Mucosa of gallbladder (tissue), 1 donor: Measurements from ENCODE around the gene MVD. TPM values are rescaled to one million over a fixed set of nuclear protein-coding genes. Genes with fewer than 3 reads are reported as not detected.
"Not testable (repeated sequence)": the region's sequence is repeated elsewhere in the genome, so short reads cannot be mapped to it uniquely, and the experiment has no call there.

Experiments
- DNase-seq: peaks from one replicate; pipeline ENCODE4 v3.0.0-alpha.2; 2020; ENCODE audit warnings: low spot score
- total RNA-seq: library from RNA; stranded (reverse); gene quantifications from one replicate; pipeline ENCODE4 v1.2.1, GENCODE V29; 2021
- donor health status: DM: no; HTN: no; CAD: no.

MVD gene
- total RNA-seq, 1 donor from 2014 or later: 126 TPM

DNA sequence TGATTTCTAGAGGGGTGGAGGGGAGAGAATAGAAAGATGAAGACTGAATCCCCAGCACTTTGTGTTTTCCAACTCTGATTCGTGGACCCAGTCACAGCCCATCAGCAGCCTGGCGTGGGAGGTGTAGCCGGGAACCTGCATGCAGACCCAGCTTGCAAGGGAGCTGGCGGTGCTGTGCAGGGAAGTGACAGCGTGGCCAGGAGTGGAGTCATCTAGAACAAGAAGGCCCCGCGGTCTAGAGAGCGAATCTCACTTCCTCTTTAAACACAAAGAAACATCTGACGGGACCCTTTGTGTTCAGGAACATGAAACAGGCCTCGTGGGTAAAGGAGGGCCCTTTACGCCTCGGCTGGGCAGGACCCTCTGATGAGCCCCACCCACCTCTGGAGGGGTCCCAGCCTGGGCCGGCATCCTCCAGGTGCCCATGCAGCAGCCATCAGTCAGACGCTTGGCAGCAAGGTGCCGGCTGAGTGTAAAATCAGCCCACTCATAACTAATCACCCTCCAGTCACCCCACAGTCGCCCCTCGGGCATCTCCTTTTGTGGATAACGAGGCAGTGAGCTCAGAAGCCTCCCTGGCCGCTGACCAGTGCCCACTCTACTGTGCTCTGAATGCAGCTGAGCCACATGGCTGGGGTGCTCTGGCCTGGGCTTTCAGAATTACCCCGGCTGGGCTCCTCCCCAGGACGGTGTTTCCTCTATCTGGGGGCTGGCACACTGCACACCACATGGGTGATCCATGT lies 19.0 kb upstream of the MVD start:
- no peak for DNase-seq

DNA sequence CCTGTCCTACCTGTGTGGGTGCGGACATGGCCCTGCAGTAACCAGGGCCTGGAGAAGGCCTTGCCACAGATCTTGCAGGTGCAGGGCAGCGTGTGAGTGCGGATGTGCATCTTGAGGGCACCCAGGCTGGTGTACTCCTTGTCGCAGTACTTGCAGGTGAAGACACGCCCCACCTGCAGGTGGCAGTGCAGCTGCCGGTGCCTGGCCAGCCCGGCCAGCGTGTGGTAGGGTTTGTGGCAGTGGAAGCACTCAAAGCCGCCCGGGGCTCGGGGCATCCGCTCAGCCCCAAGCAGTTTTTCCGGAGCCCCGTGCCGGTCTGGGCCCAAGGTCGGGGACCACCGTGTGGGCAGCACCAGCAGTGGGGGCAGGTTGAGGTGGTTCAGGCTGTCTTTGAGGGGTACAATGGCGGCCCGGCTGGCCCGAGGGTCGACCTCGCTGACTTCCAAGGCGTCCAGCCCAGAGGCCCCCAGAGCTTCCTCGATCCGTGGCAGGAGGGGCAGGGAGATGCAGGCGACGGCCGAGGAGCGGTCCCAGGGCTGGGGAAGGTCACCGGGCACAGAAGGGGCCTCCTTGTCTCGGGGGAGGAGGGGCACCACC lies 18.3 kb upstream of the MVD start:
- DNase-seq: no peak

DNA sequence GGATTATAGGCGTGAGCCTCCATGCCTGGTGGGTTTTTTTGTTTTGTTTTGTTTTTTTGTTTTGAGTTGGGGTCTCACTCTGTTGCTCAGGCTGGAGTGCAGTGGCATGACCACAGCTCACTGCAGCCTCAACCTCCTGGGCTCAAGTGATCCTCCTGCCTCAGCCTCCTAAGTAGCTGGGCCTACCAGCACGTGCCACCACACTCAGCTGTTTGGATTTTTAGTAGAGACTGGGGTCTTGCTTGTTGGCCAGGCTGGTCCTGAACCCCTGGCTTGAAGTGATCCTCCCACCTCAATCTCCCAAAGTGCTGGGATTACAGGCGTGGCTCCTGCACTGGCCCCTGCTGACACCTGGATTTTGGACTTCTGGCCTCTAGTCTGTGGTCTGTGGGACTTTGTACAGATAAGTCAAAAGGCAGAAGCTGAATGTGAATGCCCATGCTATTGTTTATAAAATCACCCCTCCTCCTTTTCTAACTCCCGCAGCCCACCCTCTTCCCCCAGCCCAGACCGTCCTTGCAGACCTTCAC lies 17.7 kb upstream of the MVD start:
- no peak for DNase-seq

DNA sequence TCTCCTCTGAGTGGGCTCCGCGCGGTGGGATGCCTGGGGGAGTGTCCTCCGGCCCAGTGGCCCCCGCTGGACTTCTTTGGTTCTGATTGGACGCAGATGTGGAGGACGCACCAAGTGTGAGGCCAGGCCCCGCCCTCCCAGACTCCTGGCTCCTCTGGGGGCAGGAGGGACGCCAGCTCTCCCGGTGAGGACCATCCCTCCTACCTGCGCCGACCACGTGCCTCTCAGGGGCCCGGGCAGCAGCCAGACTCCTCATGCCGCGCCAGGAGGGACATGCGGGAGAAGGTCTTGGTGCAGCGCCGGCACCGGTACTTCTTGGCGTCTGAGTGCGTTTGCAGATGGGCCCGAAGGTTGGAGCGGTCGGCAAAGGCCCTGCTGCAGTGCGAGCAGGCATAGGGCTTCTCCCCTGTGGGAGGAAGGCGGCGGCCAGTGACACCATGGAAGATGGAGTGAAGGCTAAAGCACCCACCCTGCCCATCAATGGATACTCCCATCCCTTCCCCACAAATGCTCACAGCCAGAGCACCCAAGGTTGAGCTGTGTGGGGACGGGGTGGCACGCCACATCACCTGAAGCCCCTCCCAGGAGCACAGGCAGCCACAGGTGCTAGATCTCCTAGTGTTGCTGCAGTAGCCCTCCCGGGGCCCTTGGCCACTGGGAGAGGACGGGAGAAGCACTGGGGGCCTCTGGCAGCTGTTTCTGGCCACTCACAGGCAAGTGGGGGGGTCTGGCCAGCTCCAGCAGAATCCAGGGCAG lies 15.5 kb upstream of the MVD start:
- DNase-seq: no peak

DNA sequence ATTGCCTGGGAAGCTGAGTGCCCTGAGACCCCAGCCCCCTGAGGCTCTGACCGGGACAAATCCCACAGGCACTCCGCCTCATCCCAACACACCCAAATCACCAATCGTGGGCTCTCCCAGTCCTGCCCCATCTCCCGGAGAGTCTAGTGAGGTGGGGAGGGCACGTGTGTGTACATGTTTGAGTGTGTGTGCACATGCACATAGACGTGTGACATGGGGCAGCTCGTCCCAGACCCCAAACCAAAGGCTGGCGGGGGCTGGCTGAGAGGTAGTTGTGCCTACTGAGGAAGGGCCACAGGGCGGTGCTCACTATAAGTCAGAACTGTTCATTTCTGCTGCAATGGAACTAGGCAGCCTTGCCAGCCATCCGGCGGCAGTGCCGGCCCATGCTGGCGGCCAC lies 14.8 kb upstream of the MVD start:
- no peak for DNase-seq

DNA sequence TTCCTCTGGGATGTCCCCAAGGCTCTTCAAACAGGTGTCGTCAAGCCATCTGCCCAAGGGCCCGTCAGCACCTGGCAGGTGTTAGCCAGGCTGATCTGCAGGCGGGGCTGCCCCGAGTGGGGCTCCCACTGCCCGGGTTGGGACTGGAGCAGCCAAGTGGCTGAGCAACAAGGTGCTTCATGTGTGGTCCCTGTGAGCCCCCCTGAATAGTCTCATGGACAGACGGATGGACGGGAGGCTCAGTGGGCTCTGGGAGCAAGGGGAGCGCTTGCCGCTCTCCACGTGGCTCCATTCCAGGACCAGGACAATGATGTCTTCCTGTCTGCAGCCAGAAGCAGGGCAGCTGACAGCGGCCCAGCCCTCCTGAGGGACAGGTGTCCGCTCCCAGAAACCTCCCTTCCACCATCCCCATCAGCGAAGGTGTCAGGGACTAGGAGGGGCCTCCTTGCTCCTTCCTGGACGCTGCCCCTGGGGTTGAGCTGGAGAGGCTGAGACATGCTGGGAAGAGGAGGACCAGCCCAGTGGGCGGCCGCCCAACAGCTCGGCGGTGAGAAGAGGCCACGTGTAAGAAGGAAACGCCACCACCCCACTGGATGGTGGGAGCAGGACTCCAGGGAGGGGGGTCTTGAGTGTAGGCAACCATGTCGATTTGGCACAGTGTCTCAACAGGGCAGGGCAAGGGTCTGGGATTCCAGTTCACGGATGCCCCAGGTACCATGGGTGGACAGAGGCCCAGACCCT lies 13.8 kb upstream of the MVD start:
- DNase-seq: no peak

DNA sequence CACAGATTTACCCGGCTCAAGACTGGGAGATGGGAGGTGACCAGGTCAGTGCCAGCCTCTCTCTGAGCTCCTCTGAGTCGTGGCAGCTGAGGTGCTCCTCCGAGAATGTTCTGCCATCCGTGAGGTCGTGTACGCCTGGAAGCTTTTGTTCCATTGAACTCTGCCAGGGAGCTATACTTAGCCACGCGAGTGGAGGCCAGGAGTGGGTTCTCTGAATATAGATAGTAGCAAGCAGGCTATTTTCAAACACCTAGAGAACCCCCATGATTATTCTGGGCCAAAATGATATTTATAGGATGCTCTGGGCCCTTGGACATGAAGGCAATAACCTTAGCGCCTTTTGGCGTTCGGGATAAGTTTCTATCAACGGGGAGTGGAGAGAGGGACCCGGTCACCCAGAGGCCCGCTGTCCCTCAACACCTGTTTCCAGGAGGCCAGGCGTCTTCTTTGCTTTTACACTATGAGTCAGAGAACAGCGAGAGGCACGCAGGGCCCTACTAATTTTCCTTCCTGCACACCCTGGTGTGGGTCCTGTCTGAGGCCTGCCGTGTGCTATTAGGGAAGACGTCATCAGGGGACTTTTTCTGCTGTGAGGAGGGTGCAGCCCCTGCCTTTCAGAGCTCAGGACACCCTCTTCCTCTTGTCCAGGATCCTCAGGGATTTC lies 11.0 kb upstream of the MVD start:
- no peak for DNase-seq

DNA sequence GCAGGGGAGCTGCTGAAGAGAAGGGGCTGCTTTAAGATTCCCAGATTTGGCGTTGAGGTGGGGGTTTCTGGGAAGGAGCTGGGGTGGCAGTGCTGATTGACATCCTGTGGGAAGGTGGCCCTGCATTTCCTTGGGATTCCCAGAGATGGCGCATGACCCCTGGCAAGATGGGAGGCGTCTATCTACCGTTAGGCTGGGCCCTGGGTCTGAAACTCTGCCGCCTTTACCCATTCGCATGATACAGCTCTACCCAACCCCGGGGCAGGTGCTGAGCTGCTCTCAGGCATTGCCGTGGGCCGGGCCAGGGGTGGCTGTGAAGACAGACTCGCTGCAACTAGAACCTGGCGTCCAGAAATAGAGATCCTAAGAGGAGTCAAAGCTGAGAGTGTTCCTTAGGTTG lies 9.9 kb upstream of the MVD start:
- no peak for DNase-seq

DNA sequence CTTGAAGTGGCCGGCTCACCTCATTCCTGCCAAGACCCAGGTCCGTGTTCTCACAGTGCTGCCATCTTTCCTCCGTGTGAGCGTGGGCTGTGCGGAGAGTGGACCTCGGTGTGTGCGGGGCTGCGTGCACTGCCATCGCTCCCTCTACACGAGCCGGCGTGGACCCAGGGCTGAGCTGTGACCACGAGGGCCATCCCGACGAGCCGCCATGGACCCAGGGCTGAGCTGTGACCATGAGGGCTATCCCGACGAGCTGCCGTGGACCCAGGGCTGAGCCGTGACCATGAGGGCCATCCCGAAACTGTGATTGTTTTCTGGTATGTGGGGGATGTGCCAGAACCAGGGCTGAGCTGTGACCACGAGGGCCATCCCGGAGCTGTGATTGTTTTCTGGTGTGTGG lies 8.9 kb upstream of the MVD start:
- DNase-seq: no peak

DNA sequence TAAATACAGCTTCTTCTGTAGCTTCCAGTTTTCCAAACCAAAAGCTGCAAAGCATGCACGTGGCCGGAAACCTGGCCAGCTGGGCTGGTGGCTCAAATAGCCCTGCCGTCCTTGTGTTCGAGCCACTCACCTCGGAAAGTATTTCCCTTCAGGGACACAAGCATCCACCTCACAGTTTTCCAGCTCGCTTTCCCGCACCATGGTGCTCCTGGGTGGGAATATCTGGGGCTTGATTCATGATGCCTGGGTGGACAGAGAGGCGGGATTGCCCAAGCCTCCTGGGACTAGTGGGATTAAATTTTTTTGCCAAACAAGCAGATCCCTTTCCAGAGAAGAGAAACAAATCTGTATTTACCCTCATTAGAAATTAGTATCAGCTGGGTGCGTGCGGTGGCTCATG lies 7.1 kb upstream of the MVD start:
- DNase-seq: no peak

DNA sequence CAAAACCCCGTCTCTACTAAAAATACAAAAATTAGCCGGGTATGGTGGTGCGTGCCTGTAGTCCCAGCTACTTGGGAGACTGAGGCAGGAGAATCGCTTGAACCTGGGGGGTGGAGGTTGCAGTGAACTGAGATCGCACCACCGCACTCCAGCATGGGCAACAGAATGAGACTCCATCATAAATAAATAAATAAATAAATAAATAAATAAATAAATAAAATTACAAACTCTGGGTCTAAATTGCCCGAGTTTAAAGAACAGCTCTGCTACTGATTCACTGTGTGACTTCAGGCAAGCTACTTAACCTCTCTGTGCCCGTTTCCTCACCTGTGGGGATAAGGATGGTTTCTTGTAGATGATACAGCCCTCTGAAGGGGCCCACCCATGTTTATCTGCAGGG lies 6.6 kb upstream of the MVD start:
- DNase-seq: not testable (repeated sequence)

DNA sequence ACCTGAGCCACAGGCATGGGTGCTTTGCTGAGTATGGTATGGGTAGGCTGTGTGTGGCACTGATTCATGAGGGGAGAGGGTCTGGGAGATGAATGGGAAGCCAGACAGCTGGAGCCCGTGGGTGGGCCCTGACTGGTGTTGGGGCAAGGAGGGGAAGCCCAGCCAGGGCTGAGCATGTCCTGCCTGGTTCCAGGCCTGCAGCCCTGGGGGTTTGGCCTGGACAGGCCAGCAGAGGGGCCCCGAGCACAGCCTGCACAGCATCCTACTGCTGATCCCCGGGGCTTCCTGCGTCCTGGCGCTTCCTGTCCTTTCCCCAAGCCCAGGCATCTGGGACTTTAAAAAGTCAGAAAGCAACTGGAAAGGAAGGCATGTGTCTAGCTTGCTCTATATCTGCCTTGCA lies 4.6 kb upstream of the MVD start:
- DNase-seq: no peak

DNA sequence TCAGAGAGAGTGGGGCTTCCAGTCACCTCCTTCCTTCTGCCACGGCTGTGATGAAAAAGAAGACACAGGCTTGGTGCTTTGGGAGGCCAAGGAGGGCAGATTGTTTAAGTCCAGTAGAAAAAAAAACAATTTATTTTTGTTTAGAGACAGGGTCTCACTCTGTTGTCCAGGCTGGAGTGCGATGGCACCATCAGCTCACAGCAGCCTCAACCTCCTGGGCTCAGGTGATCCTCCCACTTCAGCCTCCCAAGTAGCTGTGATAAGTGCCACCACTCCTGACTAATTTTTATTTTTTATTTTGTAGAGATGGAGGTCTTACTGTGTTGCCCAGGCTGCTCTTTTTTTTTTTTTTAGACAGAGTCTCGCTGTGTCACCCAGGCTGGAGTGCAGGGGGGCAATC lies 2.7 kb upstream of the MVD start:
- DNase-seq: no peak

DNA sequence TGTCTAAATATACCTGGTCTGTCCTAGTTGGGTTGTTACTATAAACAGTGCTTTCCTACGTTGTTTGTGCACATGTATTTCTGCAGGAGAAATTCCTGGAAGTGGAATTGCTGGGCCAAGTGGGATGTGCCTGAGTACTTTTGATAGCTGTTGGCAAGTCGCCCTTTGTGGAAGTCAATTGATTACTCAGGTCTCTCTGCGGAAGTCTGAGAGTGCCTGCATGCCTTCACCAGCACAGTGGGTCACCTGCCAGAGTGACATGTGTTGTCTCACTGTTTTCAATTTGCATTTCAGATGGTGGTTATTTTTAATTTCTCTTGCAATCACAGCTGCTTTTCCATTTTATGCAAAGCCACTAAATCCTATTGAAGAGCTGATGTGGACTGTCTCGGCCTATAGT lies 2.3 kb upstream of the MVD start:
- DNase-seq: peak; percentile 76

DNA sequence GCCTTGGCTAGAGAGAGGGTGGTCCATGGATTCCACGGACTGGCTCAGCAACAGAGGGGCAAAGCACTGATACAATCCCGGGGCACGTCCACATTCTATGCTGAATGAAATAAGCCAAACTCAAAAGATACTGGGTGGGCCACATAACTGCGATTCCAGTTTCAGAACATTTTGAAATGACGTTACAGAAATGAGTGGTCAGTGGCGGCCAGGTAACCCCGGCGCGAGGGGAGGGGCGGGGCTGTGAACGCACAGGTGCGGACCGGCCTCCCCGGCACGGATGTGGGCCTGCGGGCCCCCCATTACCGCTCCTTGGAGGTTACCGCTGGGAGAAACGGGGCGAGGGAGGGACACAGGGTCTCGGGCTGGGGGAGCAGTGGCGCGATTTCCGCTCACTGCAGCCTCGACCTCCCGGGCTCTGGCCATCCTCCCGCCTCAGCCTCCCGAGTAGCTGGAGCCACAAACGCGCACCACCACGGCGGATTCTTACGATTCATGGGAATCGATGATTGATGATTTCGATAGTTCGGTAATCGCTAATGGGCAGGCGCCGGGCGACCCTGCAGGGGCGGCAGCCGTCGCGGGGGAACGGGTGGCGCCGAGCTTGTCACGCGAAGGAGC lies 559 bp downstream of the MVD start:
- no peak for DNase-seq

DNA sequence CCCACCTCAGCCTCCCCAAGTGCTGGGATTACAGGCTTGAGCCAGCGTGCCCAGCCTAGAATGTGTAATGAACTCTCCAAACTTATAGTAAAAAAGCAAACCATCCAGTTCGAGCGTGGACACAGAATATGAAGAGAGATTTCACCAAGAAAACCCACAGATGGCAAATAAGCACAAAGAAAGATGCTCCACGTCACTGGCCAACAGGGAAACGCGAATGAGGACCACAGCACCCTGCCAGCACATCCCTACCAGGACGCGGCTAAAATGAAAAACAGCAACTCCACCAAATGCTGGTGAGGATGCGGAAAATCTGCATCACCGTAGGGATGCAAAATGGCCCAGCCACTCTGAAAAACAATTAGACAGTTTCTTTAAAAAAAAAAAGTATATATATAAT lies 1.4 kb downstream of the MVD start:
- no peak for DNase-seq

DNA sequence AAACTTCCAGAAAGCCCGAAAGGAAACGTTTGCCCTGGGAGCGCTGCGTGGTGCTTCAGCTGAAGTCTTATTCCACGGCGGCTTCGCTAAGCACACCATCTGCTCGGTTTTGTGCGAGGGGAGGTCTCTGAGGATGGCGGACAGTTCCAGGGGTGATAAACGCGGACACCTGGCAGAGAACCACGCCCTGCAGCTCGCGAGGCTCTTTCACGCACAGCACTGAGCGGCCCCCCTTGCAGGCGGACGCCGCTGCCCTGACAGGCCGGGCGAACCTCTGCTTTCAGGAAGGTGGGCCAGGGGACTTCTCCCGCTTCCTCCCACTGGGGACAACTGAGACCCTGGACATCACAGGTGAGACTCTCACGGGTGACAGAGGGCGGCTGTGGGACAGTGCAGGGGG lies 3.7 kb downstream of the MVD start:
- DNase-seq: no peak

DNA sequence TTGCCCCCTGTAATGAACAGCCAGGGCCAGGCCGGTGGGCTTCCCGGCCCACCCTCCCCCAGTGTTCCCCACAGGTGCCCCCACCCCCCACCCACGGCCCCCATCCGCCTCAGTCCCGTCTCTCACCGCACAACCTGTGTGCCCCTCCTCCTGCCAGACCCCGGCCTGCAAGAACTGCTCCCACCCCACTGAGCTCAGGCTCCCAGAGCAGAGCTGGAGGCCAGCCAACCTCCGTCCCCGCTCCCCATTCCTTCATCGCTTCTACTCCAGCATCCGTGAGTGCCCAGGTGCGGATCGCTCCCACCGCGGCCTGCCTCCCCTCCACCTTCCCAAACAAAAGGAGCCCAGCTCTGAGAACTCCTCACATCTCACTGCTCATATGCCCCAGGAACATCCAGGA lies 4.2 kb downstream of the MVD start:
- no peak for DNase-seq

DNA sequence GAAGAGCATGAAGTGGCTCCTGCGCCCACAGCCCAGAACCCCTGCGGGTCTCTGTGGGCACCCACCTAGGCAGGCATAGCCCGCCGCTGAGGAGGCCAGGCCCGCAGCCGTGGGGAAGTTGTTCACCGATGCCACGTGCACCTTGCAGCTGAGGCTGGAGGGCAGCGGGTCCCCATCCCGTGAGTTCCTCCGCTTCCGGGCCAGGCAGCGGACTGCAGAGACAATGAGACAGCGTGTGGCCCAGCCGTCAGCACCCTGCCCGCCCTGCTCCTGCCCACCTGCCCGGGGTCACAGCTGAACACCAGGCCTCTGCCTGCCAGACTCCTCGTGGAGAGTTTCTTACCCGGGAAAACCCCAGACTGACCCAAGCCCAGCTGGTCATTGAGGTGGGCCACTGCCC lies 5.5 kb downstream of the MVD start:
- DNase-seq: no peak

DNA sequence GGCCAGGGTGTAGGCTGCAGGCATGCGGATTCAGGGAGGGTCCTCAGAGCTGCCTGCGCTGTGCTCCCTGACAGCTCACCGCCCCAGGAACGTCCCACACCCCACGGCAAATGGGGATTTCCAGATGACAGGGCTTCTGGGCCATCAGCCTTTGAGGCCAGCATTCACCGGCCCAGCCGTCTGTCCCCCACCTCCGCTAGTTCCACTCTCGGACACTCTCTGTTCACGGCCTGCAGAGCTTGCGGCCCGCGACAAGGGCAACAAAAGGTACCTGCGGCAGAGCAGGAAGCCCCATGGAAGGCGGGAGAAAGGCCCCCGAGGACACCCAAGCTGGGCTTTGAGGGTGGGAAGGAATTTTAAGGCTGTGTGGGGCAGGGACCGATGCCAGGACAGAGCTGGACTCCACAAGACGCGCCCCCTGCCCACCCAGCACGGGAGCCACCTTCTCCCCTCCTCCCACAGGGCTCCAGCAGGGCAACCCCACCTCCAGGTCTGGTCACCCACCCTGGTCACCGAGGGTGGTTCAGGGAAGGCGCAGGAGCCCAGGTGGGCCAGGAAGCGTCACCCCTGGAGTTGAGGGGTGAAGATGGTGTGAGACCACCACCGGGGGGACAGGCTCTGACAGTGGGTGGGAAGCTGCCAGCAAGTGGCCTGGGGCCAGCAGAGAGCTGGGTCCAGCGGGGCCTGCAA lies 6.5 kb downstream of the MVD start:
- no peak for DNase-seq
